NB4 (cell line): Measurements from ENCODE around the gene ADAMTS7.
A peak's percentile ranks its signal among the peaks of the same experiment; 100 is the strongest.
"Not testable (repeated sequence)": the region's sequence is repeated elsewhere in the genome, so short reads cannot be mapped to it uniquely, and the experiment has no call there.

Source experiments
- DNase-seq: peaks from one replicate; pipeline ENCODE4 v3.0.0; 2010; ENCODE audit warnings: low read depth
- H3K4me3 ChIP-seq: one replicate; pipeline ENCODE4 v1.5.1; 2011; ENCODE audit warnings: mild to moderate bottlenecking, low read depth, low read length, moderate library complexity
- MYC ChIP-seq: IDR thresholded peaks from 2 replicates; pipeline ENCODE4 v1.6.1; 2011; ENCODE audit warnings: low read depth, low read length
- POLR2A ChIP-seq: IDR thresholded peaks from 2 replicates; pipeline ENCODE4 v1.6.1; 2011; ENCODE audit warnings: mild to moderate bottlenecking; ENCODE audit not compliant: insufficient read length; ENCODE audit errors: extremely low read depth
- TF ChIP-seq, protein P1 (sequence below): IDR thresholded peaks from 2 replicates; pipeline ENCODE4 v1.6.1; 2011; ENCODE audit warnings: low read depth, low read length
- TF ChIP-seq, protein P2 (sequence below): IDR thresholded peaks from one replicate; pipeline ENCODE4 v1.5.1; 2012; ENCODE audit warnings: low read depth, low read length

ADAMTS7 gene

DNA sequence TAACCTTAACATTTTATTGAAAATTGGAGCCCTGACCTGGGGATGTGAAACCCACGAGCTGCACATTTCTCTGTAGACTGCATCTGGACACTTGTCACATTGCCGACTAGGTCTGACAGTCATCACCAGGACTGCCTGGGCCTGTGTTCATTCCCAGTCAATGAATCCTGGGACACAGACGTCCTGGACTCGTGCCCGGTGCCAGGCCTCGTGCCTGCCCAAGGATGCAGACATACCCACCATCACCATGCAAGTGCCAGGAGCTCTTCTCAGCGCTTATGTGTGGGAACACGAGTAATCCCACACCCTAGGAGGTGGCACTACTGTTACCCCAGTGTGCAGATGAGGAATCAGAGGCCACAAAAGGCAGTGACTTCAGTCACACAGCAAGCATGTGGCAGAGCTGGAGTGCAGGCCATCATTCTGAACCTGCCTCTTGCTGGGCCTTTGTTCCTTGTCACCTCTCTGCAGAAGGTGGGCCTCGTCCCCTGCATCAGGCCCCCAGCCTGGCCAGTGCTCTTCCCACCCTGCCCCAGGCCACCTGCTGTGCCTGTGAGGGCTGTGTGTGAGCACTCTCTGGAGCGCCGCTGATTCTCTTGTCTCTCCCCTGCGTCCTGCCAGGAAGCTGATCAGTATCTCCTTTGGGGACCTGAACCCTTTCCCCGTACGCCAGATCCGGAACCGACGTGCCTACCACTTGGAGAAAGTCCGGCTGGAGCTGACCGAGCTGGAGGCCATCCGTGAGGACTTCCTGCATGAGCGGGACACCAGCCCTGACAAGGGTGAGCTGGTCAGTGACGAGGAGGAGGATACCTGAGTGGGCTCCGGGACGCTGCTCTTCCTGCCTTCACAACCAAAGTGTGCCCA lies 58.5 kb downstream of the ADAMTS7 start:
- DNase-seq: no peak
- H3K4me3 ChIP-seq: no peak overlapping the region
- no peak for TF ChIP-seq MYC
- TF ChIP-seq, protein P1, sequence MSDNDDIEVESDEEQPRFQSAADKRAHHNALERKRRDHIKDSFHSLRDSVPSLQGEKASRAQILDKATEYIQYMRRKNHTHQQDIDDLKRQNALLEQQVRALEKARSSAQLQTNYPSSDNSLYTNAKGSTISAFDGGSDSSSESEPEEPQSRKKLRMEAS: no peak
- TF ChIP-seq, protein P2, sequence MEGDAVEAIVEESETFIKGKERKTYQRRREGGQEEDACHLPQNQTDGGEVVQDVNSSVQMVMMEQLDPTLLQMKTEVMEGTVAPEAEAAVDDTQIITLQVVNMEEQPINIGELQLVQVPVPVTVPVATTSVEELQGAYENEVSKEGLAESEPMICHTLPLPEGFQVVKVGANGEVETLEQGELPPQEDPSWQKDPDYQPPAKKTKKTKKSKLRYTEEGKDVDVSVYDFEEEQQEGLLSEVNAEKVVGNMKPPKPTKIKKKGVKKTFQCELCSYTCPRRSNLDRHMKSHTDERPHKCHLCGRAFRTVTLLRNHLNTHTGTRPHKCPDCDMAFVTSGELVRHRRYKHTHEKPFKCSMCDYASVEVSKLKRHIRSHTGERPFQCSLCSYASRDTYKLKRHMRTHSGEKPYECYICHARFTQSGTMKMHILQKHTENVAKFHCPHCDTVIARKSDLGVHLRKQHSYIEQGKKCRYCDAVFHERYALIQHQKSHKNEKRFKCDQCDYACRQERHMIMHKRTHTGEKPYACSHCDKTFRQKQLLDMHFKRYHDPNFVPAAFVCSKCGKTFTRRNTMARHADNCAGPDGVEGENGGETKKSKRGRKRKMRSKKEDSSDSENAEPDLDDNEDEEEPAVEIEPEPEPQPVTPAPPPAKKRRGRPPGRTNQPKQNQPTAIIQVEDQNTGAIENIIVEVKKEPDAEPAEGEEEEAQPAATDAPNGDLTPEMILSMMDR: no peak
- TF ChIP-seq POLR2A: no peak

DNA sequence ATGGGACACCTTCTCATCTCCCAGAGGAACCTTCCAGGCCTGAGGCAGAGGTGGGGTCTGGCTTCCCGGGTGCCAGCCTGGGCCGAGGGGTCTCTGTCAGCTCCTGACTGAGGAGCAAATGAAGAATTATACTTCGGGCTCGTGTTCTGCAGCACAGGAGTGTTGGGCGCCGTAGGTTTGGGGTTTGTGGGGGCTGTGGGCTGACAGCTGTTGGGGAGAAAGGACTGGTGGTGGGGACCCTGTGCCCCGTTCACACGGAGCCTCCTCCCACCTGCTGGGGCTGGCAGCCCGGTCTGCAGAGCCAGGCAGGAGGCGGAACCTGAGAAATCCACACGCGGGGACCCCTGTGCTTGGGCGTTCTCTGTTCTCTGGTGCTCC lies 59.7 kb downstream of the ADAMTS7 start:
- TF ChIP-seq, protein P2: no peak
- TF ChIP-seq MYC: no peak
- TF ChIP-seq POLR2A: no peak
- TF ChIP-seq, protein P1: no peak
- DNase-seq: no peak
- H3K4me3 ChIP-seq: no peak overlapping the region

DNA sequence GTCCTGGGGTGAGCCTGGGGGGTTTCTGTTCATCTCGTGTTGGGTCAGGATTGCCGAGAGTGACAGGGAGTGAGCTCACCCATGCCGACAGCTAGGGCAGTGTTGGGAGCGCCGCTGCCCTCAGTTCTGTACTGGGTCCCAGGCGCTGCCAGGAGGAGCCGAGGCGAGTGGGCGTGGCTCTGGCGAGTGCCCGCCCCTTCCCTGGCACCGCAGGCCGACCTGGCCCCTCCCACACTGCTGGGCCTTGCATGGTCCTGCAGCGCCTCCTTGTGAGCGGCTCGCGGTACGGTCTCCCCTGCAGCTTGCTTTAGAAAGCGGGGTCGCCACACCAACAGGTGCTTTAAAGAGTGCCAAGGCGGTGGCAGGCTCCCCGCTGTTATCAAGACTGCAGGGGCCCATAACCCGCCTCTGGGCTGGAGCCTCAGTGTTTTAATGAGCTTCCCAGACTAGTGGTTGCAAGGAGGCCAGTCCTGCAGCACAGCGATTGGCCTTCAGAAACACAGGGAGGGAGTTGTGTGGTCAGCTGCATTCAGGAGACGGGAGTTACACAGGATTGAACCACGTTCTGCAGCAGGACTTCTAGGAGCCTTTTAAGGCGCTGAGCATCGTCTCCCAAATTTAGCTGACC lies 60.2 kb downstream of the ADAMTS7 start:
- H3K4me3 ChIP-seq: not testable (repeated sequence)
- TF ChIP-seq, protein P1: peak; percentile 16; the same call in 1 of the 2 replicates
- TF ChIP-seq, protein P2: peak; percentile 60
- DNase-seq: peak; percentile 92

DNA sequence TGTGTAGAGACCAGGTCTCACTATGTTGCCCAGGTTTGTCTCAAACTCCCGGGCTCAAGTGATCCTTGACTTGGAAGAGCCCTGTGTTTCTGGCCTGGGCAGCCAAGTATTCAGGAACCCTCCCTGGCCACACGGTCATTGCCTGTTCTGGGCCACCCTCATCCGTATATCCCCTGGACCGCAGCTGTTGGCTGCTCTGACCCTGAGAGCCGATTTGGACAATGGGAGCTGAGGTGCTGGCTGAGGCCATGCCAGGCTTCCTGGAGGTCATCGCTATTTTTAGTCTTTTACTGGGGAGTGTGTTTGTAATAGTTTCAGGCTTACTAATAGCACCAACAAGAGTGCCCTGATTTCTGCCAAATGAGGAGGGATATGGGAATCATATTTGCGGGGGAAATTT lies 60.7 kb downstream of the ADAMTS7 start:
- H3K4me3 ChIP-seq: no peak overlapping the region
- TF ChIP-seq MYC (no peak), POLR2A (no peak)
- TF ChIP-seq, protein P1: no peak
- TF ChIP-seq, protein P2: no peak
- DNase-seq: no peak

DNA sequence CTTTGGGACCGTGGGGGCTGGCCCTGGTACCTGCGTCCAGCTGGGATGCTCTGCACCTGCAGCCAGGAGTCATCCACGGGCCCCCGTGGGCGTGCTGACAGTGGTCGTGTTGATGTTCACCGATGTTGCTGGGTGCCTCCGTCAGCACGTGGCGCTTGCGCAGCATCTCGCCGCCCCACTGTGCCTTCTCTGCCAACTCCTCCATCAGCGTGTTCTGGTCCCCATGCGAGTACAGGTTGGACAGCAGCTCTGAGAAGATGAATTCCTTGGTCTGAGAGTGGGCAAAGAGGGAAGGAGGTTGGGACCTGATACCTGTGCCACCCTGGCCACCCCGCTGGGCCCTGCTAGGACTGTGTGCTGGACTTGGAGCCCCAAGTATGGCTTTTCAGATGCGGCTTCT lies 61.4 kb downstream of the ADAMTS7 start:
- TF ChIP-seq, protein P1: no peak
- TF ChIP-seq MYC (no peak), POLR2A (no peak)
- TF ChIP-seq, protein P2: no peak
- H3K4me3 ChIP-seq: no peak overlapping the region
- DNase-seq: no peak

DNA sequence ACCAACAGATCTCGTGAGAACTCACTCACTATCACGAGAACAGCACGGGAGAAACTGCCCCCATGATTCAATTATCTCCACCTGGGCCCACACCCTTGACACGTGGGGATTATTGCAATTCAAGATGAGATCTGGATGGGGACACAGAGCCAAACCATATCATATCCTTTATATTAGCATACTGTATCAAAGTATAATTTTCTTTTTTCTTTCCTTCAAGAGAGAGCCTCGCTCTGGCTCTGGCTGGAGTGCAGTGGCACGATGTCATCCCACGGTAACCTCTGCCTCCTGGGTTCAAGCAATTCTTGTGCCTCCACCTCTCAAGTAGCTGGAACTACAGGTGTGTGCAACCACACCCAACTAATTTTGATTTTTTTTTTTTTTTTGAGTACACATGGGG lies 63.4 kb downstream of the ADAMTS7 start:
- not testable (repeated sequence) for H3K4me3 ChIP-seq

DNA sequence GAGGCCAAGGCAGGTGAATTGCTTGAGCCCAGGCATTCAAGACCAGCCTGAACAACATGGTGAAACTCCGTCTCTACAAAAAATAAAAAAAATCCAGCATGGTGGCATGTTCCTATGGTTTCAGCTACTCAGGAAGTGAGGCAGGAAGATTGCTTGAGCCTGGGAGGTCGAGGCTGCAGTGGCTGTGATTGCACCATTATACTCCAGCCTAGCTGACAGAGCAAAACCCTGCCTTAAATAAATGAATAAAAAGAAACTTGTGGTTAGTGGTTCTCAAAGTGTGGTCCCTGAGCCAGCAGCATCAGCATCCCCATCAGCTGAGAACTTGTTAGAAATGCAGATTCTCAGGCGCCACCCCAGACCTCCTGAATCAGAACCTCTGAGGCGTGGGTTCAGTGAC lies 69.6 kb downstream of the ADAMTS7 start:
- not testable (repeated sequence) for DNase-seq, H3K4me3 ChIP-seq

More for the DNA sequence above, 63.4 kb downstream of the ADAMTS7 start:
- DNase-seq: not testable (repeated sequence)
